ENCODE data around the gene NKAIN2.

The NKAIN2 gene

DNA sequence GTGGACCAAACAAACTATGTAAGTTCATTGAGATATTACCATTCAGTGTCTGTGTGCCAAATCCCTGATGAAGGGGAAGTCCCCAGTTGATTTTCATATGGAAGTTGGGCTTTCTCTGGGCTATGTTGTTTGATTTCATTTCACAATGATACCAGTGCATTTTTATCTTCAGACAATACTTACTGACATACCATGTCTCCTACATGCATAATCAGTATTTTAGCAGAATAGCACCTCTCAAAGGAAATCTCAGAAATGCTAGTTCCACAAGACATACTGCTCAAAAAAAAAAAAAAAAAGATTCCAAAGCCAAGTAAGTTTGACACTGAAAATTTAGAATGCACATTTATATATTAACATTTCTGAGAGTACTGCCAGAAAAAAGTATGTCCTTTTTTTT, 989.7 kb downstream of the NKAIN2 start:
- no peak for DNase-seq

DNA sequence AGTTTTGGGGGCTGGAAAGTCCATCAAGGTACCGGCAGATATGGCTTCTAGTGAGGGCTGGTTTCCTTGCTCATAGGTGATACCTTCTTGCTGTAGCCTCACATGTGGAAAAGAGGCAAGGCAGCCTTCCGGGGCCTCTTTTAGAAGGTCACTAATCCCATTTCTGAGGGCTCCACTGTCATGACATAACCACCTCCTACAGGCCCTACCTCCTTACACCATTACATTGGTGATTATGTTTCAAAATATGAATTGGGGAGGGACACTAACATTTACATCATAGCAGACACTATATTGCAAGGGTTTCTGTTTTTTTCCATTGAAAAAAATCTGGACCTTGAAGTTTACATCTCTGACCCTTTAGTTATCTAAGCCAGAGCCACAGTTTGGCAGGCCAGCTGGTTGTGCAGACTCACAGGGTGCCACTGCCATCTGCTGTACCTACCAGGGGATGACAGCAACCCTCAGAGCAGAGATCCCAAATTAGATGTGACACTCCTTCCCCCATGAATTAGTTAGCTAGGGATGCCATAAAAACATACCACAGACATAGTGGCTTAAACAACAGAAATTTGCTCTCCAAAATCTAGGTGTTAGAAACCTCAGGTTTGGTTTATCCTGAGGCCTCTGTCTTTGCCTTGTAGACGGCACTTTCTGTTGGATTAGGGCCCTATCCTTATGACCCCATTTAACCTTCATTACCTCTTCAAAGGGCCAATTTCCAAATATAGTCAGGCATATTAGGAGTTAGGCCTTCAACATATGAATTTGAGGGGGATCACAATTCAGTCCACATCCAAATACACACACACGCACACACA, 992.2 kb downstream of the NKAIN2 start:
- DNase-seq: peak; percentile 13

- DNase-seq: no peak
These were observed 992.9 kb downstream of the NKAIN2 start for GRCh38 chr6:124796464-124796970.

GRCh38 chr6:124797224-124797623, 993.6 kb downstream of the NKAIN2 start:
- DNase-seq: no peak

- no peak for DNase-seq
These were observed 995.4 kb downstream of the NKAIN2 start for GRCh38 chr6:124798942-124799496.

DNA sequence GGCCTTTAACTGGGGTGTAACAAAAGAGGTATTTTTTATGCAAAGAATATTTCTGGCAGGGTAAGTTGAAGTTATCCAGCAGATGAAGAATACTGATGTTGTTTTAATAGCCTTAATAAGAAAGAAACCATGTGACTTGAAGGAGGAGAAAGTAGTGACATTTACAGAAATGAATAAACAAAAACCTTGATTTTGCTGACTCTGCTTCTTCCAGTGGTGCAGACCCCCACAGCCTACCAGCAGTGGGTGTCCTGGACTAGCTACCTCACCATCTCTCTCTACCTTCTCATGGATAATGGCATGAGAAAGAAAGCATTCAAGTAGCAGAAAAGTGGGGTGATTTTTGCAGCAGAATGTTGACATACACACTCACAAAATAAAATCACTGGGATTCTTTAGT, 996.0 kb downstream of the NKAIN2 start:
- no peak for DNase-seq

GRCh38 chr6:124800222-124800621, 996.6 kb downstream of the NKAIN2 start:
- no peak for DNase-seq

- DNase-seq: no peak
These were observed 1008.4 kb downstream of the NKAIN2 start for GRCh38 chr6:124812067-124812466.

GRCh38 chr6:124819346-124819745, 1015.7 kb downstream of the NKAIN2 start:
- peak; percentile 56 for DNase-seq

DNA sequence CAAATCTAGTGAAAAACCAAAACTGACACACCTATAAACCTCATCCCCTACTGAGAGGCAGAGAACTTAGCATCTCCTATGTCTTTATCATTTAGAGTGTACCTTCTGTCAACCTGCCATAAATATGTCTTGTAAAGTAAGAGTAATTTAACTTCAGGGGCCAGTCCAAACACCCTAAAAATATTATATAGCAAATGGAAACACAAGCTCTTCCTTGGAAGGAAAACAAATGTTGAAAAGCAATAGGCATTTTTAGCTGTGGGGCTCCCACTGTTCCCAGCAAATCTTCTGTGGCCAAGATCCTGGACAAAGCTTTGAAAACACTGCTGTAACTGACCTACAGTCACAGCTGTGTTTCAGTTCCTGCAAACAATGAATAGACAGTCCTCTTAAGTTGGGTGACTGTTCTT, 1018.5 kb downstream of the NKAIN2 start:
- DNase-seq: no peak

DNA sequence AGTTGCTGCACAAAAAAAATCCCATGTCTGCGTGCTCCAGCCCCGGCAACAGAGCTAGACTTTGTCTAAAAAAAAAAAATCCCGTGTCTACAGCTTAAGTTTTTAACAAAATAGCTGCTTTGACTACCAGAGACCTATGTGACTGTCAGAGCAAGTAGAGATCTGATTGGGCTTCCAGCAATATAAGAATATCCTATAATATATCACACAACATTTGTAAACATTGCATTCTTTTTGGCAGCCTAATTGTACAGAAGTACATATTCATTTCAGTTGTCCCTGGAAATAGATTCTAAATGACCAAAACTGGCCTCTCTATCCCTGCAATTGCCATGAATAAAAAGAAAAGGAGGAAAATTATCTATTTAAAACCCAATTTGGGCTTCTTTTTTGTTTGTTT, 1019.1 kb downstream of the NKAIN2 start:
- no peak for DNase-seq

DNA sequence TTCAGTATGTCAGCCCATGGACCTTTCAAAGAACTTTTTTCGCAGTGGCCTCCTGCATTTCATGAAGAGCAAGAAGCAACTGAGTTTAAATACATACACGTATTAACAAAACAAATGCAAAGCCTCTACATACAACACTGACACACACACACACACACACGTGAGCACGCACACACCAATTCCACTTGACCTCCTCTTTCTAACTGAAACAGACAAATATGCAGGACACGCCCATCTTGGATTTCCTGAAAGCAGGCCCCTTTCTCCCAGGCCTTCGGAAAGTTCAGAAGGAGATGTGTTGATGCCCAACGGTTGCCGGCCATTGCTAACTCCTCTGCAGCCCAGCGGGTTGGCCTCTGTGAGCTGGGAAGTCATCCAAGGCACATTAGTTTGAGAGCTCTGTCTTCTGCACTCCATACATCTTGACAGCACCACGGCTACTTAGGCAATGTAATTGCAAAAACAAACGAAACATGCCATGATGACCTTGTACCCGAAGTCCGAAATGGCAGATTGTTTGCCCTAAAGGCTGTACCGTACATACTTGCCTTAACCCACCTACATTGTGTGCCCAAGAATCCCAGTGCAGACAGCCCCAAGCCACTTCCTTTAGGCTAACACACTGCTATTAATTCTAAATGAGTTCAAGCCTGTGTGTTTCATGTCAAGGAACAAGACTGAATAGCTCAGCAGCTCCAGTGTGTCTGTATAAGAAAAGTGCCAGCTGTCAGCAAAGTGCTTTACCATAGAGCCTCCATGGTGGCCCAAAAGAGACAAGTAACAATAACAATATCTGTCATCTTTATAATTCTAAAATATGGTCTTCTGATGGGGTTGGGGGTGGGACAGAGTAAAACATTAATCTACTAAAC, 1019.8 kb downstream of the NKAIN2 start:
- no peak for DNase-seq

- DNase-seq: no peak
These were observed 1021.9 kb downstream of the NKAIN2 start for GRCh38 chr6:124825564-124825963.

DNA sequence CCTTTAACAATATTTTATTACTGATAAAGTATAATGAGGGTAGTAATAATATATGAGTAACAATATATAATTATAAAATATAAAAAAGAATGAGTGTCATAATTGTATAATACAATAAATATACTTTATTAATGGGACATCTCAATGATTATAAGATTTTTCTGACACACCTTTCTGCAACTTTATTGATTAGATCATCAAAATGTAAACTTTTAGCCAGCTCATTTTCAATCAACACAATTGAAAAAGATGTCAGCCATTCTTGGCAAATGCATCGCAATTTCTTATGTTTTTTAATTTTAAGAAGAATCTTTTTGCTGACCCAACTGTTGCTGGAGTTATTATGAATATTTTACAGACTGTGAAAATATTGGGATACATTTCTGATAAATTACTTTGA, 1026.2 kb downstream of the NKAIN2 start:
- DNase-seq: no peak

DNA sequence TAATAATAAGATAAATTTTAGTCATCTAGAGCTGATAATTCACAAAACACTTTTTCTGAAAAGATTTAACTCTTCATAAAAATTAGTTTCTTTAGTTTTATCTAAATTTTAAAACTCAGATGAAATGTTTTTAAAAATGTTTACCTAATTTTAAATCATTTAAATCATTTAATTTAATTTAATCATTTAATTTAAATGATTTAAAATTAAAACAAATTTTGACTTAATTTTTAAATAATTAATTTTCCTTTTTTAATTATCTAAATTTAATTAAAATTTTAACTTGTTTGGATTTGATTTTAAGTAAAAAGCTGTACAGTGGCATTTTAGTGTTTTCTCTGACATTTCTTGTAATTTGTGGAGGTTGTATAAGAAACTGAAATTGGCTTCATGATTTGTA, 1026.8 kb downstream of the NKAIN2 start:
- no peak for DNase-seq

GRCh38 chr6:124854338-124854922, 1050.8 kb downstream of the NKAIN2 start:
- DNase-seq: peak; percentile 19

GRCh38 chr6:124857746-124858145, 1054.1 kb downstream of the NKAIN2 start:
- no peak for DNase-seq

DNA sequence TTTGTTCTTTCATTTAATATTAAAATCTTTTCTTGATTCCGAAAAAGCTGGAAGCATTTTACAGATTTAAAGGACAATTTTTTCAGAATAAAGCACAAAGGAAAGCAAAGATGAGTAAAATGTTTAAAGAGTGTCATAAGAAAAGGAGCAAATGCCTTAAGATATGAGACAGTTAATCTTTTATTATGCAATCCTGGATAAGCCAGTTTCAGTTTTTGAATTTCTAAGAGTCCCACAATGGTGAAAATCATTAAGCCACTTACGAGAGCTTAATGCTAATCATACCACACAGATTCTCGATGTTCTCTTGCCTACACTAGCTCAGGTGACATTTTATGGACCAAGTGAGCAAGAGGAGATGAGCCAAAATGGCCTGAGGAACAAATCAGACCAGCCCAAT, 1054.9 kb downstream of the NKAIN2 start:
- no peak for DNase-seq

DNA sequence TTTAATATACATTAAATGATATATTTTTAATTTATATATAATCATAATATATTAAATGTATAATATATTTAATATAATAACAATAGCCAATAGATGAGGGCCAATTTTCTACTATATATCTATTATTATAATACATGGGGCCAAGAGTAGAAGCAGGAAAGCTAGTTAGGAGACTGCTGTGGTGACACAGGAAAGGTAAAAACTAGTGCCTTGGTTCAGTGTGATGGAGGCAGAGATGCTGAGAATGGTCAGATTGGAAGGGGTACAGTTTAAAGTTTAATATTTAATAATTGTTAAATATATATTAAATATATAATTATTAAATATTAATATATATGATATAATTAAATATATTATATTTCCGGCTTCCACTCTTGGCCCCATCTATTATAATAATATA, 1055.7 kb downstream of the NKAIN2 start:
- DNase-seq: no peak

DNA sequence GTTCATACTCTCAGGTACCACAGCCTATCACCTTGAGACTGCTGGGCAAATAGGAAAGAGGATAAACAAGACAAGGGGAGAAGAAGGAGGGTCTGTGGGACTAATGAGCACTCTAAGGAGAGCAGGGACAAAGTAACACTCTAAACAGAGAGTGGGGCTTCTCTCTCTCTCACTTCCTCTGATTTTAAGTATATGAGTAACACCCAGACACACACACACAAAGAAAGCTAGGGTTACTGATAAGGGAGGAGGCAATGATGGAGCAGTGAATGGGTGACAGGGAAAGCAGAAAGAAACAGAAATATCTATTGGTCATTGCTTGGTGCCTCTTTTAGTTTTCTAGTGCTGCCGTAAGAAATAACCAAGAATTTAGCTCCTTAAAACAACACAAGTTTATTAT, 1062.4 kb downstream of the NKAIN2 start:
- DNase-seq: no peak

DNA sequence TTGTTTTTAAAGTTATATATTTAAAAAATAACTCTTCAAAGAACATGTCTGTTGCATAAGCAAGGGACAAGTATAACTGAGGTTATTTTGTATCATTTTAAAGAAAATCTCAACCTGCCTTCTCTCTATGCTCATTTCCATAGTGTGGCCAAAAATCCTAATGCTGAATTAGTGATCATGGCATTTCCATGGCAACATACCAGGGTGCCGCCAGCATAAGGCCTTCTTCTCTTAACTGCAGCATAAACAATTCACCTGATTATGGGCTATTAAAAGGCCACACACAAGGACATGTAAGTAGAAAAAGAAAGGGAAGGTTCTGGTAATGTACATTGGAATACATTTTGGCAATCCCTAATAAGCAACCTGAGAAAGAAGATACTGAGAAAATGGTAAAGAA, 1063.5 kb downstream of the NKAIN2 start:
- no peak for DNase-seq

GRCh38 chr6:124868481-124868880, 1064.8 kb downstream of the NKAIN2 start:
- DNase-seq: no peak

- DNase-seq: no peak
These were observed 1065.8 kb downstream of the NKAIN2 start for GRCh38 chr6:124869416-124869815.
